B cell (primary cell): ENCODE measurements around the gene OGT. TPM values are rescaled to one million over a fixed set of nuclear protein-coding genes. Genes with fewer than 3 reads are reported as not detected.

Source experiments
- ATAC-seq: fragments of 200-7000 bp; cut with Tn5 transposase; one replicate; pipeline ENCODE4 v1.10.0; 2021; ENCODE audit warnings: low read depth, mild to moderate bottlenecking, moderate number of reproducible peaks, moderate library complexity
- CTCF ChIA-PET: fragments of 350-600 bp; sonication (Branson Sonifier 250); formaldehyde crosslinking; loops from one replicate; lab custom pipeline; 2021; ENCODE audit warnings: antibody characterized with exemption, inconsistent platforms; lab: Charles Lee
- POLR2A ChIA-PET: fragments of 350-600 bp; sonication (Branson Sonifier 250); formaldehyde crosslinking; loops from one replicate; lab custom pipeline; 2021; ENCODE audit warnings: antibody characterized with exemption; lab: Charles Lee
- DNase-seq: peaks from one replicate; pipeline ENCODE4 v3.0.0; 2013
- H2AFZ ChIP-seq: 2 replicates; pipeline ENCODE4 v1.6.1; 2012; ENCODE audit warnings: mild to moderate bottlenecking, low read depth, low read length; ENCODE audit not compliant: insufficient read depth, poor library complexity, severe bottlenecking
- H3K27ac ChIP-seq, 2 donors: 1 replicate in 1 of 2; 2 replicates in 1 of 2; pipeline ENCODE4 v1.5.1; 2012 to 2013; ENCODE audit warnings: low read length in 2 of 2, mild to moderate bottlenecking in 2 of 2, moderate library complexity in 1 of 2
- H3K27me3 ChIP-seq, 4 experiments: fragments of 200-600 bp in 1 of 4; sonication (generic) in 1 of 4; replicated peaks in 1 of 4; 1 replicate in 2 of 4; 2 replicates in 2 of 4; pipeline versions ENCODE4 v1.6.1 to v1.7.0; 2013 to 2016; ENCODE audit warnings: low read length in 3 of 4, mild to moderate bottlenecking in 2 of 4, mixed read lengths in 1 of 4, moderate library complexity in 1 of 4; ENCODE audit not compliant: insufficient read depth in 4 of 4, control insufficient read depth in 3 of 4; ENCODE audit errors: control extremely low read depth in 1 of 4
- H3K36me3 ChIP-seq, 2 experiments: replicated peaks in 1 of 2; 1 replicate in 1 of 2; 2 replicates in 1 of 2; pipeline versions ENCODE4 v1.6.1 to v1.7.1; 2013; ENCODE audit warnings: low read length in 1 of 2; ENCODE audit not compliant: insufficient read depth in 2 of 2, control insufficient read depth in 1 of 2; ENCODE audit errors: control extremely low read depth in 1 of 2, extremely low read depth in 1 of 2
- H3K4me1 ChIP-seq, 2 donors: fragments of 200-600 bp in 1 of 2; sonication (generic) in 1 of 2; 1 replicate in 1 of 2; 2 replicates in 1 of 2; pipeline versions ENCODE4 v1.5.1 to v1.6.1; 2013 to 2017; ENCODE audit warnings: low read length in 2 of 2; ENCODE audit not compliant: control insufficient read depth in 2 of 2, insufficient read depth in 2 of 2
- H3K4me2 ChIP-seq: replicated peaks from 2 replicates; pipeline ENCODE3; 2012; ENCODE audit warnings: mild to moderate bottlenecking, low read depth, low read length; ENCODE audit not compliant: poor library complexity, severe bottlenecking
- H3K4me3 ChIP-seq, 5 experiments: fragments of 200-600 bp in 1 of 5; sonication (generic) in 1 of 5; 1 replicate in 3 of 5; 2 replicates in 2 of 5; pipeline versions ENCODE4 v1.5.1 to v1.7.0; 2011 to 2016; ENCODE audit warnings: low read length in 4 of 5, mild to moderate bottlenecking in 4 of 5, low read depth in 2 of 5, control low read depth in 1 of 5, moderate library complexity in 1 of 5; ENCODE audit not compliant: insufficient read depth in 1 of 5; ENCODE audit errors: control extremely low read depth in 1 of 5, extremely low read depth in 1 of 5
- H3K79me2 ChIP-seq: fragments of 200-600 bp; sonication (generic); one replicate; pipeline ENCODE4 v1.6.0; 2016; ENCODE audit warnings: low read length; ENCODE audit not compliant: control insufficient read depth, insufficient read depth
- H3K9ac ChIP-seq: fragments of 200-600 bp; sonication (generic); 2 replicates; pipeline ENCODE4 v1.6.1; 2017; ENCODE audit warnings: mild to moderate bottlenecking, low read length, moderate library complexity
- H3K9me3 ChIP-seq, 3 donors: one replicate each; pipeline versions ENCODE4 v1.6.1 to v1.7.1; 2013; ENCODE audit warnings: low read length in 2 of 3; ENCODE audit not compliant: control insufficient read depth in 2 of 3, insufficient read depth in 1 of 3; ENCODE audit errors: control extremely low read depth in 1 of 3
- H4K20me1 ChIP-seq: 2 replicates; pipeline ENCODE4 v1.6.0; 2012; ENCODE audit warnings: mild to moderate bottlenecking, low read length; ENCODE audit not compliant: insufficient read depth, control insufficient read depth, poor library complexity, severe bottlenecking
- H3K27ac Mint-ChIP-seq: one replicate; pipeline ENCODE4 v1.8.0; 2021; ENCODE audit warnings: mixed read lengths
- H3K27me3 Mint-ChIP-seq: one replicate; pipeline ENCODE4 v1.8.0; 2021; ENCODE audit warnings: mixed read lengths
- H3K4me1 Mint-ChIP-seq: one replicate; pipeline ENCODE4 v1.8.0; 2021; ENCODE audit warnings: mixed read lengths
- H3K4me3 Mint-ChIP-seq: one replicate; pipeline ENCODE4 v1.8.0; 2021; ENCODE audit warnings: mixed read lengths
- H3K9me3 Mint-ChIP-seq: one replicate; pipeline ENCODE4 v1.8.0; 2022; ENCODE audit warnings: mixed read lengths; ENCODE audit not compliant: insufficient read depth
- EZH2 ChIP-seq: IDR thresholded peaks from 2 replicates; pipeline ENCODE4 v1.6.1; 2012; ENCODE audit warnings: borderline replicate concordance, low read depth, mild to moderate bottlenecking, moderate library complexity, low read length; ENCODE audit not compliant: insufficient read depth, poor library complexity, severe bottlenecking
- WGBS: methylation state at CpG from one replicate; pipeline ENCODE4 v1.1.5; 2013; ENCODE audit warnings: missing lambda C conversion rate; ENCODE audit not compliant: insufficient coverage; 5-methylcytosine and 5-hydroxymethylcytosine counted together
- intact Hi-C: fragments of 100-400 bp; cut with micrococcal nuclease; formaldehyde crosslinking; loops from one replicate; pipeline ENCODE4 v1.10.0; 2022
- polyA plus RNA-seq: library from polyadenylated mRNA; depleted of rRNA; stranded (reverse); fragments of >200 nt; gene quantifications from 2 replicates; pipeline ENCODE4 v1.2.3, GENCODE V29; 2012
- total RNA-seq, 2 donors: library from RNA; stranded (reverse); fragments of 120-200 nt in 1 of 2; gene quantifications; 1 replicate in 1 of 2; 2 replicates in 1 of 2; pipeline versions ENCODE4 v1.2.3 to v1.2.4, GENCODE V29; 2013 to 2022
- TF ChIP-seq, protein P1 (sequence below): fragments of 200-600 bp; IDR thresholded peaks from one replicate; pipeline ENCODE4 v1.8.0; 2022; ENCODE audit warnings: antibody characterized with exemption, mild to moderate bottlenecking

Gene OGT
- total and polyA plus RNA-seq, 2 donors (not counting 1 experiment from before 2014, with no cell fraction given) = 235 to 307 TPM

DNA sequence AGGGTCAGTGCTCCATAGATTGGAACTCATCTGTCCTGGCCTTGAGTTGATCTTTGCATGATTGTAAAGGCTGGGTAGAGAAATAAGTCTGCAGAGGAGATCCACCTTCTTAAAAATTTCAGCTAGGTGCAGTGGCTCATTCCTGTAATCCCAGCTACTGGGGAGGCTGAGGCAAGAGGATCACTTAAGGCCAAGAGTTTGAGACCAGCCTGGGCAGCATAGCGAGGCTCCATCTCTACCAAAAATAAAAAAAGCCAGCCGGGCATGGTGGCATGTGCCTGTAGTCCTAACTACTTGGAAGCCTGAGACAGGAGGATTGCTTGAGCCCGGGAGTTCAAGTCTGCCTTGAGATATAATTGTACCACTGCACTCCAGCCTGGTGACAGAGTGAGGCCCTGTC lies 85.9 kb downstream of the OGT start:
- Histone ChIP-seq H3K4me2 (peak overlapping the region; percentile 64), H3K79me2 (no peaks in the 10 kb centered on the region), H2AFZ (no peak overlapping the region), H3K9me3 (peaks cover 0 to 14% (median 0%) of the 10 kb centered on the region in 3 donors), H3K27ac (peak overlapping the region; percentile 44 to 83), H3K4me3 (peak overlapping the region in 3 of 5 experiments; percentile 0 to 38 (median 22)), H3K36me3 (no peaks in the 10 kb centered on the region), H3K27me3 (no peaks in the 10 kb centered on the region), H3K9ac (peak overlapping the region; percentile 22), H3K4me1 (peaks cover 50 to 67% of the 10 kb centered on the region in 2 donors), H4K20me1 (no peaks in the 10 kb centered on the region)
- ChIA-PET CTCF (interaction anchor here (1.0 to 1.6 kb wide), 3 partner anchors 19 to 34 kb away, joined by 4 to 5 read pairs (median 4); no protein-coding TSS in a partner anchor), POLR2A (interaction anchor here (0.7 kb wide), 1 partner anchor 14 kb away, joined by 3 read pairs; no protein-coding TSS in a partner anchor)
- no peaks in the 10 kb centered on the region for H3K27me3 Mint-ChIP-seq
- H3K4me3 Mint-ChIP-seq = peak overlapping the region; percentile 76
- no peak for DNase-seq
- no peak for ATAC-seq
- H3K27ac Mint-ChIP-seq = peak overlapping the region; percentile 86
- no peak for TF ChIP-seq EZH2
- TF ChIP-seq, protein P1, sequence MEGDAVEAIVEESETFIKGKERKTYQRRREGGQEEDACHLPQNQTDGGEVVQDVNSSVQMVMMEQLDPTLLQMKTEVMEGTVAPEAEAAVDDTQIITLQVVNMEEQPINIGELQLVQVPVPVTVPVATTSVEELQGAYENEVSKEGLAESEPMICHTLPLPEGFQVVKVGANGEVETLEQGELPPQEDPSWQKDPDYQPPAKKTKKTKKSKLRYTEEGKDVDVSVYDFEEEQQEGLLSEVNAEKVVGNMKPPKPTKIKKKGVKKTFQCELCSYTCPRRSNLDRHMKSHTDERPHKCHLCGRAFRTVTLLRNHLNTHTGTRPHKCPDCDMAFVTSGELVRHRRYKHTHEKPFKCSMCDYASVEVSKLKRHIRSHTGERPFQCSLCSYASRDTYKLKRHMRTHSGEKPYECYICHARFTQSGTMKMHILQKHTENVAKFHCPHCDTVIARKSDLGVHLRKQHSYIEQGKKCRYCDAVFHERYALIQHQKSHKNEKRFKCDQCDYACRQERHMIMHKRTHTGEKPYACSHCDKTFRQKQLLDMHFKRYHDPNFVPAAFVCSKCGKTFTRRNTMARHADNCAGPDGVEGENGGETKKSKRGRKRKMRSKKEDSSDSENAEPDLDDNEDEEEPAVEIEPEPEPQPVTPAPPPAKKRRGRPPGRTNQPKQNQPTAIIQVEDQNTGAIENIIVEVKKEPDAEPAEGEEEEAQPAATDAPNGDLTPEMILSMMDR = no peak
- peaks cover 61% of the 10 kb centered on the region for H3K4me1 Mint-ChIP-seq
- no CpG with 5 or more reads among the region's 3 CpGs for WGBS
- intact Hi-C loops = no loop called here
- H3K9me3 Mint-ChIP-seq = no peaks in the 10 kb centered on the region

DNA sequence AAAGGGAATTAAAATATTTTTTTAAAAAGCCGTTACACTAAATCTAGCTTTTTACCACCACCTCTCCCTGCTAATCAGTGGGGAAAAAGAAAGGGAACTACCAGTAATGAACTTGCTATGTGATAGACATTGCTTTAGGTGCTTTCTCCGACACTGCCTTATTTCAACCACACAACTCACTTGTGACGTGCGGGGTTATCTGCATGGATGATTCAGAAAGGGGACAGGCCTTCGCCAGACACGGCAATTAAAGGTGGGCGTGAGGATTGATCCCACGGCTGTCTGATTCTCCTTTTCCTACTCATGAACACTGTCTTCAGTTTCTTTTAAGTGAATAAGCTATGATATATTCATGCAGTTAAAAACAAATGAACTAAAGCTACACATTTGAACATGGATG lies 86.3 kb downstream of the OGT start:
- H3K4me1 ChIP-seq = peaks cover 54 to 71% of the 10 kb centered on the region in 2 donors
- ChIA-PET POLR2A (no interaction called here), CTCF (interaction anchor here (1.5 kb wide), 1 partner anchor 33 kb away, joined by 5 read pairs; no protein-coding TSS in a partner anchor)
- Mint-ChIP-seq H3K4me1 (peaks cover 63% of the 10 kb centered on the region), H3K27ac (peak overlapping the region; percentile 86), H3K9me3 (no peaks in the 10 kb centered on the region), H3K4me3 (peak overlapping the region; percentile 76), H3K27me3 (no peaks in the 10 kb centered on the region)
- H3K4me2 ChIP-seq = peak overlapping the region; percentile 64
- H3K79me2 ChIP-seq = no peaks in the 10 kb centered on the region
- intact Hi-C loops = no loop called here
- H2AFZ ChIP-seq = no peak overlapping the region
- H3K4me3 ChIP-seq = no peak overlapping the region
- ATAC-seq (peak; percentile 20), DNase-seq (peak; percentile 67)
- H3K9ac ChIP-seq = no peak overlapping the region
- no peaks in the 10 kb centered on the region for H3K36me3 ChIP-seq
- WGBS = no CpG with 5 or more reads among the region's 8 CpGs
- no peak for TF ChIP-seq EZH2
- TF ChIP-seq, protein P1 = no peak
- H3K27me3 ChIP-seq = no peaks in the 10 kb centered on the region
- peak overlapping the region; percentile 72 to 83 for H3K27ac ChIP-seq
- H3K9me3 ChIP-seq = peaks cover 0 to 14% (median 0%) of the 10 kb centered on the region in 3 donors
- H4K20me1 ChIP-seq = no peaks in the 10 kb centered on the region
